Muscle layer of duodenum (tissue), 2 donors: ENCODE measurements around the gene PIGR.

Experiments
- H3K27ac ChIP-seq: one replicate; pipeline ENCODE4 v1.7.0; 2013; ENCODE audit warnings: mild to moderate bottlenecking, low read length
- H3K27me3 ChIP-seq: one replicate; pipeline ENCODE4 v1.7.0; 2013; ENCODE audit warnings: low read depth, mild to moderate bottlenecking, control low read depth, low read length
- H3K36me3 ChIP-seq, 2 donors: one replicate each; pipeline ENCODE4 v1.7.0; 2013; ENCODE audit warnings: low read length in 2 of 2, control low read depth in 1 of 2, mild to moderate bottlenecking in 1 of 2; ENCODE audit not compliant: insufficient read depth in 2 of 2, control insufficient read depth in 1 of 2
- H3K4me1 ChIP-seq, 2 donors: one replicate each; pipeline ENCODE4 v1.7.0; 2013; ENCODE audit warnings: low read length in 2 of 2, mild to moderate bottlenecking in 2 of 2, control low read depth in 1 of 2, moderate library complexity in 1 of 2; ENCODE audit not compliant: insufficient read depth in 2 of 2, control insufficient read depth in 1 of 2
- H3K4me3 ChIP-seq, 2 donors: one replicate each; pipeline ENCODE4 v1.7.0; 2013; ENCODE audit warnings: low read length in 2 of 2, low read depth in 1 of 2, mild to moderate bottlenecking in 1 of 2
- H3K9me3 ChIP-seq, 2 donors: one replicate each; pipeline ENCODE4 v1.7.0; 2013; ENCODE audit warnings: low read length in 2 of 2, control low read depth in 1 of 2, mild to moderate bottlenecking in 1 of 2; ENCODE audit not compliant: control insufficient read depth in 1 of 2
- donor health status: healthy.

The PIGR gene

DNA sequence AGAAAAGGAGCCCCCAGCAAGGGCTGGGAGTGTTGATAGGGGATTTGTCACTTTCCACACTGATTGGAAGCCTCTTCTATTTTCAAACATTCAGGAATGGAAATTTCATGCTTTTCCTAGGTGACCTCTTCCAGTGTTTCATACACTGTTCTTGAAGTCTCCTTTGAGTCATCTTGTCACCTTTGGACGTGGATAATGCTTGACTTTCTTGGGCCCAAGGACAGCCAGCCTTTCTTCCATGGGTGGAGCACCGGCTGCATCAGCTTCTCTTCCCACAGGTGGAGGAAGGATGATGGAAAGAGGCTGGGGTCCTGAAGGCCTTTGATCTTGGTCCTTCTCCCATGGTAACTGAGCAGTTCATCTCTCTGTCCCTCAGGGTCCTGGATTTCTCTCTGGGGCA is 11.9 kb upstream of the PIGR start:
- Histone ChIP-seq H3K36me3 (no peaks in the 10 kb centered on the region), H3K4me3 (no peak overlapping the region), H3K4me1 (peaks cover 6 to 10% of the 10 kb centered on the region in 2 donors), H3K9me3 (no peaks in the 10 kb centered on the region), H3K27me3 (no peaks in the 10 kb centered on the region), H3K27ac (no peak overlapping the region)

DNA sequence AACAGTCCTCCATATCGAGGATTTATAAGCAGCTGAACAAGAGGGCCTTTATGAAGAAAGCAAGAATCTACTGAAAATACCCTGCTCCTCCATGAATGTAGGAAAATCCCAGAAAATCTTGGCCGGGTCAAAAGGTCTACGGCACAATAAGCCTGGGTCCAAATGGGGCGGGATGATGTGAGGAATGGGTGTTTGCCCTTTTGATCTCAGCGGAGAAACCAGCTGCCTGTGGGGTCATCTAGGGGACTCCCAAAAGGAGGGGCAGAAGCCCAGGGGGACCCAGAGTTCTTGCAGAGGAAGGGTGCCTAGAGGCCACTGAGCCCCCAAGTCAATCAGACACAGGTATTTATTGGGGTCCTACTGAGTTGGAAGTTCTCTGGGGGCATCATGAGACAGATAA is 11.4 kb upstream of the PIGR start:
- Histone ChIP-seq H3K27me3 (no peaks in the 10 kb centered on the region), H3K9me3 (no peaks in the 10 kb centered on the region), H3K4me3 (no peak overlapping the region), H3K36me3 (no peaks in the 10 kb centered on the region), H3K4me1 (peaks cover 6 to 10% of the 10 kb centered on the region in 2 donors), H3K27ac (no peak overlapping the region)

DNA sequence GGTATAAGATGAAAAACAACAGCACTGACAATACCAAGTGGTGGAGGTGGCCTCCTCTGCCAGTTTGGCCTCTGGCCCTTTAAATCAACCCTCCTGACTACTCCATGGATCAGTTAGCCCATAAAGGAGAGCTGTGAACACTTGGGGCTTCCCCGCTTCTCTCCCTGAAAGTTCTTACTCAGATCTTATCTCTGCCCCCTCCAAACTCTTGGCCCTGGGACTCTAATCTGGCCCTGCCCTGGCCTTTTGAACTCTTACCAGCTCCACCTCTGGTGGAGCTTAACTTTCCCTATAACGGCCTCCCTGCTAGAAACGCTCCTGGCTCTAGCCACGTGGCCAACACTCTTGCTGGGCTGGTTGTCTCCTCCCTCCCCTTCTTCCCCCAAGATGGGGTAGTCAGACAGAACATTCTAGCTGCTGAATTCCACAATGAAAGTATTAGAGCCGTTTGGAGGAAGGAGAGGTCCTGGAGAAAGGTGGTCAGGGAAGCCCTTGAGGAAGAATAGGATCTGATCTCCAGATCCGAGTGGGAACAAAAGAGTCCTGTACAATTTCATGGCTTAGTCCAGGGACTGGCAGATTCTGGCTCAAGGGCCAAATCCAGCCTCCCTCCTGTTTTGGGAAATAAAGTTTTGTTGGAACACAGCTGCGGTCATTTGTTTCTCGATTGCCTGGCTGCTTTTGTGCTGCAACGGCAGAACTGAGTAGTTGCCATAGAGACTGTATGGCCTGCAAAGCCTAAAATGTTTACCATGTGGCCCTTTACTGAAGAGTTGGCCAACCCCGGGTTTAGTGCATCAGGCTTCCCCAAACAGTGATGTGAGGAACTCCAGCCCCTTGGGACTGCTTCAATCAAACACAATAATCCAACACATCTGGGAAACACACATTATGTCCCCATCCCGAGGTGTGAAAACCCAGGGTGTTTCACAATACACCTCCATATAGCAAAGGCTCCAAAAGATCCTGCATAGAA is 9.5 kb upstream of the PIGR start:
- H3K4me3 ChIP-seq = no peak overlapping the region
- no peaks in the 10 kb centered on the region for H3K9me3 ChIP-seq
- H3K36me3 ChIP-seq = no peaks in the 10 kb centered on the region
- no peaks in the 10 kb centered on the region for H3K27me3 ChIP-seq
- H3K27ac ChIP-seq = peak overlapping the region; percentile 37
- peaks cover 6 to 10% of the 10 kb centered on the region in 2 donors for H3K4me1 ChIP-seq

DNA sequence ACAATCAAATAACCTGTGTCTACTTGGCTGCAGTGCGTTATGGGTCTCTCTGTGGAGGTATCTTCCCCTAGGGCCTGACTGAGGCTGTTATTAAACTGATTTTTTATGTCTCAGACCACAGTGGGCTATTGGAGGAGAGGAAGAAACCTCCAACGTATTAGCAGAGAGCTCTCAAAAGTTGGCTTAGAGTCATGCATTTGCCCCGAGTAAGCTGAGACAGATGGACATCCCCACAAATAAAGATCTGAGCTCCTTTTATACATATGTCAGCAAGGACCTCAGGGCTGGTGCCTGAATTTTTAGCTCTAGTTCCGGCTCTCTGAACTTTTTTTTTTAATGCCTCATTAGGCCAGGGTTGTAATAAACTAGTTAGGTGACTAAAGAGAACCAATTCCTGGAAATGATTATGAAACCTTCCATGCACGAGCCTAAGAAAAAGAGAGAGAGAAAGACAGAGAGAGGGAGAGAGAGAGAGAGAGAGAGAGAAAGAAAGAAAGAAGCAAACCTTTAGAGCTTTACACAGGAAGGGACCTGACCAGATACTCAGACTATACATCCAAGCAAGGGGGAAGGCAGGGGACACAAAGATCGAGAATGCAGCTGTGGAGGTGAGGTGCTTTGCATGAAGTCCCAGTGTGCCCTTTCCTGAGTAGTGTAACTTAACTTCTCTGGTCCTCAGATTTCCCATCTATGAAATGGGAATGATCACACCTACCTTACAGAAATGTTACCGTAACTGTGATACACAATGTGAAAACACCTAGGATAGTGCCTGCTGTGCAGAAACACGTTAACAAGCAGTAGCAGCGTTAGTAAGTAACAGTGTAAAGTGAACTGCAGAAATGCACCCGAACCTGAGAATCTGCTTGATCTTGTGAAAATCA is 8.4 kb upstream of the PIGR start:
- Histone ChIP-seq H3K27me3 (no peaks in the 10 kb centered on the region), H3K27ac (peak overlapping the region; percentile 37), H3K4me1 (peaks cover 6 to 10% of the 10 kb centered on the region in 2 donors), H3K4me3 (no peak overlapping the region), H3K9me3 (no peaks in the 10 kb centered on the region), H3K36me3 (no peaks in the 10 kb centered on the region)

DNA sequence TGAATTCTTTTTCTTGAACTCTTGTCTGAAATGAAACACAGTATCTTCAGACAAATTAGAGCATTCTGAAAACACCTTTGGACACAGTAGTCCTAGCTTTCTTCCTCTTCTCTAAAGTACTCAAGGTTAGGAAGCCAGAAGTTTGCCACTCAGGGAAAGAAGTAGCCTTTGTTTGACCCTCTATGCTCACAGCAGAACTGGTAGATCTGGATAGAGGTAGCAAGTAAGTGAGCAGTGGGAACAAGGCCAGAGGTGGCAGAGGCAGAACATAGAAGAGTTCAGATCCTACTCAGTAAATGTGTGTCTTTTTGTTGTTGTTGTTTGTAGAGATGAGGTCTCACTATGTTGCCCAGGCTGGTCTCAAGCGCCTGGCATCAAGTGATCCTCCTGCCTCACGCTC is 7.4 kb upstream of the PIGR start:
- Histone ChIP-seq H3K4me3 (no peak overlapping the region), H3K4me1 (peaks cover 6 to 10% of the 10 kb centered on the region in 2 donors), H3K27ac (peak overlapping the region; percentile 62), H3K9me3 (no peaks in the 10 kb centered on the region), H3K36me3 (no peaks in the 10 kb centered on the region), H3K27me3 (no peaks in the 10 kb centered on the region)

DNA sequence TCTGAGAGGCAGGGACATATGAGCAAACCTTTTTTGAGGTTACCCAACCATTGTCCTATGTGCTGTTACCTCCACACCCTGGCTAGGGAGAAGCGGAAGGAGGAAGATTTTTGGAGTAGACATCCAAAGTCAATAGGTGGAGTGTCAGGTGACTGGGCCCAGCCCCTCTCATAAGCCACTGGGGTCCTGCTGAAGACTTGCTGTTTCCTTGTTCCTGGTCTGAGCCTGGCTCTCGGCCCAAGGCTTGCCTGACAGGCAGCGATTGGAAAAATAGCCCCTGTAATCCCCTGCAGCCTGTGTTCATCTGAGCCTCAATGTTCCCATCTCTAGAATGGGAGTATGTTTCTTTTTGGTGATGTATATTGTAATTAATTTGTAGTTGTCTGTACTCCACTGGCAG is 6.9 kb upstream of the PIGR start:
- Histone ChIP-seq H3K9me3 (no peaks in the 10 kb centered on the region), H3K4me1 (peaks cover 6 to 10% of the 10 kb centered on the region in 2 donors)

DNA sequence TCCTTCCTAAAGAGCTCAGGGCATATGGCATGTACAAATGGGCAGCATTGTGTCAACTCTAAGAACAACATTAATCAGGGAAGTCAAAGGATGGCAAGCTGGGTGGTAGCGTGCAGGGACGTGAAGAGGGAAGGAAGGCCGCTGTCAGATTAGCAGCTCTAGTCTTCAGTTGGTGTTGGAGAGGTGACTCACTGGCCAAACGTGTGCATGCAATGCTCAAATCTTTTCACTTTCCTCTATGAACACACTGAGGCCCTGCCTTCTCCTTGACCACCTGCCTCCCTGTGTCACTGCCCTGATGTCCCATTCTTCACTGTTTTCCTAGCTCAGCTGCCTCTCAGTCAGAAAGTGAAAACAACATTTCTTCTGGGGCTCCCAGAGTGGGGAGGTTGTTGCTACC is 5.9 kb upstream of the PIGR start:
- Histone ChIP-seq H3K36me3 (no peaks in the 10 kb centered on the region), H3K9me3 (no peaks in the 10 kb centered on the region), H3K4me1 (peaks cover 6 to 10% of the 10 kb centered on the region in 2 donors), H3K4me3 (no peak overlapping the region), H3K27ac (peak overlapping the region; percentile 20), H3K27me3 (no peaks in the 10 kb centered on the region)

More for the DNA sequence above, 6.9 kb upstream of the PIGR start:
- Histone ChIP-seq H3K27ac (peak overlapping the region; percentile 62), H3K36me3 (no peaks in the 10 kb centered on the region), H3K4me3 (no peak overlapping the region), H3K27me3 (no peaks in the 10 kb centered on the region)

DNA sequence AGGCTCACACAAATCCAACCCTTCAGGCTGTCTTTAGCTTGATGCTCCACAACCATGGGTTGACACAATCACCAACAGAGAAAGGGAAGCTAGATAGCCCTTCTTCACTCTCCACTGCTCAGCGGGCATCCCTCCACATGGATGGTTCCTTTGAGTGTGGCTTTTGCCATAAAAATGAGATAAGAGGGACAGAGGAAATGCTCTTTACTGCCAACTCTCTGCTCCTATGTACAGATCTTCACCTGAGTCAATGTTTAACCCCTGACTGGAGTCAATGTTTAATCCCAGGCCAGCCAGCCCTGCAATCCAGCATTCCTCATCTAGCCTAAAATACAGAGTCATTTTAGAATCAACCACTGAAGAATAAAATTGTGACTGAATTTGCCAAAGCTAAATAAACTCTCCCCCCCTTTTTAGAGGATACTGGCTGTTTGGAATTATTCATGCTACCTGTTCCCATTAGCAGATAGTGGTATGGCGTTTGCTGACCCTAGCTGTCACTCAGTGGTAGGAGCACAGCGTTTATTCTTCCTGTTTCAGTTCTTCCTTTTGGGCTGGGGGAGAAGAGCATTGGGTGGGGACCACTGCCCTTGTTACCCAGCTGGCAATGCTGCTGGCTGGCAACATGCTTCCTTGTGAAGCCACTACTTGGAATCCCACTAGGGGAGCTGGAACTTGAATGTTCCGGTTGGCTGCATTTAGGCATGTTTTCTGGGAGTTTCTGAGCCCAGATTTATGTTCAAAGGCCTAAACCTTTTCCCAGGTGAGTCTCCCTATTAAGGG is 5.2 kb upstream of the PIGR start:
- Histone ChIP-seq H3K27ac (peak overlapping the region; percentile 20), H3K4me1 (peaks cover 6 to 9% of the 10 kb centered on the region in 2 donors)

DNA sequence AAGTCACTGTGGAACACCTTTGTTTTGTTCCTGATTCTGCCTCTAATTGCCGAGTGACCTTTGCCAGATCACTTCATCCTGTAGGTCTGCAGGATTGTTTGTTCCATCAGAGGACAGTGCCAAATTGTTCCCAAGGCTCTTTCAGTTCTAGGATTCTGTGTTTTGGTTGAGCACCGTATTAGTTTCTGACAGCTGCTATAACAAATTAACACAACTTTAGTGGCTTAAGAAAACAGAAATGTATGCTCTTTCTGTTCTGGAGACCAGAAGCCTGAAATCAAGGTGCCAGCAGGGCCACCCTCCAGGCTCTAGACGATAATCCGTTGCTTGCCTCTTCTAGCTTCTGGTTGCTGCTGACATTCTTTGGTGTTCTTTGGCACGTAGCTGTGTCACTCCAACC is 3.4 kb upstream of the PIGR start:
- Histone ChIP-seq H3K4me3 (no peak overlapping the region), H3K9me3 (no peaks in the 10 kb centered on the region), H3K27ac (no peak overlapping the region), H3K27me3 (no peaks in the 10 kb centered on the region), H3K4me1 (peaks cover 0 to 6% of the 10 kb centered on the region in 2 donors), H3K36me3 (no peaks in the 10 kb centered on the region)

More for the DNA sequence above, 5.2 kb upstream of the PIGR start:
- Histone ChIP-seq H3K36me3 (no peaks in the 10 kb centered on the region), H3K9me3 (no peaks in the 10 kb centered on the region), H3K4me3 (no peak overlapping the region), H3K27me3 (no peaks in the 10 kb centered on the region)

DNA sequence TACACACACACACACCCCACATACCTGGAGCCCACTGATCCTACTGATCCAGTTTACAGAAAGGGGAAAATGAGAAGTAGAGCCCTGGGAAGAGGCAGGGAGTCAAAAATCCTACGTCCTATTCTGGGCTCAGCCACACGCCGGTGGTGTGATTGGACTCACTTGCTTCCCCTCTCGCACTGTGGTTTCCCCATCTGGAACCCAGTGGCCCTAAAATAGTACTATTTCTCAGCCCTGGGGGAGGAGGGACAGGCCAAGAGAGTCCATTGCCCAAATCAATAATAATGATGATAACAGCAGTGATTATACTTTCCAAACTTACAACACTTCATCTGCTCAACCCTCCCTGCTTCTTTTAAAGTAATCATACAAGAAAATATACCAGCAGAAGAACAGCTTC is 2.9 kb upstream of the PIGR start:
- H3K9me3 ChIP-seq = no peaks in the 10 kb centered on the region
- H3K4me1 ChIP-seq = peaks cover 0 to 6% of the 10 kb centered on the region in 2 donors
- H3K27ac ChIP-seq = no peak overlapping the region
- no peak overlapping the region for H3K4me3 ChIP-seq
- H3K27me3 ChIP-seq = no peaks in the 10 kb centered on the region
- H3K36me3 ChIP-seq = no peaks in the 10 kb centered on the region
